A549 (cell line): ENCODE results near the gene ZSCAN5A. TPM values are rescaled to one million over a fixed set of nuclear protein-coding genes. Genes with fewer than 3 reads are reported as not detected.

Experiments
- ATAC-seq, 2 experiments: fragments of 200-7000 bp in 1 of 2; fragments of >200 bp in 1 of 2; cut with Nextera tagmentation in 1 of 2; cut with Tn5 transposase in 1 of 2; 3 replicates each; pipeline versions ENCODE4 v1.8.0 to v1.9.1; 2018 to 2020; ENCODE audit warnings: mild to moderate bottlenecking in 1 of 2, moderate library complexity in 1 of 2
- CTCF ChIA-PET: fragments of 300-600 bp; sonication (Branson Sonifier 250); formaldehyde crosslinking; extraction: SDS; loops from one replicate; lab custom pipeline; 2021; ENCODE audit warnings: antibody characterized with exemption, inconsistent platforms; lab: Yijun Ruan, JAX
- POLR2A ChIA-PET: fragments of 350-600 bp; formaldehyde crosslinking; extraction: SDS; loops from one replicate; lab custom pipeline; 2021; ENCODE audit warnings: antibody characterized with exemption, inconsistent platforms; lab: Yijun Ruan, JAX
- DNase-seq, 2 experiments: peaks; one replicate each; pipeline versions ENCODE4 v3.0.0 to v3.0.0-alpha.2; 2011 to 2016; ENCODE audit warnings: low read depth in 1 of 2, low spot score in 1 of 2
- FAIRE-seq: peaks from 2 replicates; lab custom pipeline; 2011; peaks lifted over from hg19 to GRCh38; lab: Jason Lieb, UNC
- H3K27ac ChIP-seq, 2 experiments: fragments of >200 bp; sonication (Bioruptor Twin); formaldehyde crosslinking; 3 replicates each; pipeline ENCODE4 v1.5.1; 2016 to 2017
- H3K4me1 ChIP-seq: fragments of >200 bp; sonication (Bioruptor Twin); formaldehyde crosslinking; 3 replicates; pipeline ENCODE4 v1.6.1; 2016
- H3K4me2 ChIP-seq: fragments of >200 bp; sonication (Bioruptor Twin); formaldehyde crosslinking; 3 replicates; pipeline ENCODE4 v1.6.1; 2016
- H3K4me3 ChIP-seq: fragments of >200 bp; sonication (Bioruptor Twin); formaldehyde crosslinking; 3 replicates; pipeline ENCODE4 v1.5.1; 2016
- H3K9me3 ChIP-seq: fragments of >200 bp; sonication (Bioruptor Twin); formaldehyde crosslinking; 3 replicates; pipeline ENCODE4 v1.6.1; 2016
- ATOH8 ChIP-seq: fragments of 250-450 bp; sonication (Bioruptor Pico); IDR thresholded peaks from 2 replicates; pipeline ENCODE4 v1.5.0; 2020; ENCODE audit warnings: low read depth, mild to moderate bottlenecking, moderate library complexity
- BHLHE40 ChIP-seq: IDR thresholded peaks from 2 replicates; pipeline ENCODE4 v1.6.1; 2012; ENCODE audit warnings: low read depth, low read length, inconsistent platforms
- CBX8 ChIP-seq: fragments of 200-600 bp; sonication (generic); IDR thresholded peaks from 2 replicates; pipeline ENCODE4 v1.6.1; 2016
- EHF ChIP-seq: fragments of 250-450 bp; sonication (Bioruptor Pico); IDR thresholded peaks from 2 replicates; pipeline ENCODE4 v1.5.0; 2020; ENCODE audit warnings: mild to moderate bottlenecking
- ELK1 ChIP-seq: fragments of 150-350 bp; IDR thresholded peaks from 2 replicates; pipeline ENCODE4 v1.6.1; 2014; ENCODE audit warnings: low read depth, mild to moderate bottlenecking, low read length
- FOSL2 ChIP-seq, 2 experiments: fragments of 450-650 bp in 1 of 2; fragments of >200 bp in 1 of 2; sonication (Bioruptor Twin) in 1 of 2; formaldehyde crosslinking; IDR thresholded peaks; 2 replicates each; pipeline versions ENCODE4 v1.5.0 to v1.6.1; 2016 to 2020; ENCODE audit warnings: mild to moderate bottlenecking in 1 of 2, moderate library complexity in 1 of 2
- FOXS1 ChIP-seq: fragments of 250-450 bp; sonication (Bioruptor Pico); IDR thresholded peaks from 2 replicates; pipeline ENCODE4 v1.5.0; 2020; ENCODE audit warnings: mild to moderate bottlenecking, moderate library complexity
- HEYL ChIP-seq: fragments of 250-450 bp; sonication (Bioruptor Pico); IDR thresholded peaks from 2 replicates; pipeline ENCODE4 v1.8.0; 2021; ENCODE audit warnings: mild to moderate bottlenecking, moderate library complexity
- HMGXB4 ChIP-seq: fragments of 250-450 bp; sonication (Bioruptor Pico); IDR thresholded peaks from 2 replicates; pipeline ENCODE4 v1.5.0; 2021; ENCODE audit warnings: mild to moderate bottlenecking, moderate library complexity, borderline replicate concordance
- HOXB13 ChIP-seq: fragments of 250-450 bp; sonication (Bioruptor Pico); IDR thresholded peaks from 2 replicates; pipeline ENCODE4 v1.5.0; 2020; ENCODE audit warnings: low read depth, mild to moderate bottlenecking, moderate library complexity
- JUN ChIP-seq, 2 experiments: fragments of >200 bp; sonication (Bioruptor Twin); formaldehyde crosslinking; IDR thresholded peaks; 2 replicates in 1 of 2; 3 replicates in 1 of 2; pipeline ENCODE4 v1.6.1; 2016 to 2017
- JUNB ChIP-seq: fragments of >200 bp; sonication (Bioruptor Twin); formaldehyde crosslinking; IDR thresholded peaks from 2 replicates; pipeline ENCODE4 v1.6.1; 2016
- KDM1A ChIP-seq: fragments of 200-600 bp; sonication (generic); IDR thresholded peaks from 2 replicates; pipeline ENCODE4 v1.6.1; 2016; ENCODE audit warnings: low read depth, mild to moderate bottlenecking
- MAFK ChIP-seq: fragments of 450-650 bp; IDR thresholded peaks from 2 replicates; pipeline ENCODE4 v1.6.1; 2014; ENCODE audit not compliant: partially characterized antibody
- NR3C1 ChIP-seq: fragments of >200 bp; sonication (Bioruptor Twin); formaldehyde crosslinking; IDR thresholded peaks from 3 replicates; pipeline ENCODE4 v1.6.1; 2017
- PBX3 ChIP-seq: IDR thresholded peaks from 2 replicates; pipeline ENCODE4 v1.6.1; 2012
- POLR2AphosphoS2 ChIP-seq: conservative IDR thresholded peaks from 2 replicates; pipeline ENCODE4 v1.6.1; 2012; ENCODE audit warnings: low read length, improper control_type of control experiment, inconsistent platforms
- RAD21 ChIP-seq, 2 experiments: fragments of >200 bp in 1 of 2; sonication (Bioruptor Twin) in 1 of 2; formaldehyde crosslinking in 1 of 2; IDR thresholded peaks in 1 of 2; conservative IDR thresholded peaks in 1 of 2; 2 replicates in 1 of 2; 3 replicates in 1 of 2; pipeline ENCODE4 v1.6.1; 2012 to 2018; ENCODE audit warnings: inconsistent platforms in 1 of 2
- RARB ChIP-seq: fragments of 250-450 bp; sonication (Bioruptor Pico); IDR thresholded peaks from 2 replicates; pipeline ENCODE4 v1.8.0; 2021; ENCODE audit warnings: mild to moderate bottlenecking, moderate library complexity
- USF2 ChIP-seq: fragments of 450-650 bp; IDR thresholded peaks from 2 replicates; pipeline ENCODE4 v1.6.1; 2014; ENCODE audit warnings: antibody characterized with exemption
- ZNF302 ChIP-seq: fragments of 250-450 bp; sonication (Bioruptor Pico); IDR thresholded peaks from 2 replicates; pipeline ENCODE4 v1.9.0; 2021; ENCODE audit warnings: inconsistent platforms, mild to moderate bottlenecking, moderate library complexity
- ZSCAN20 ChIP-seq: fragments of 250-450 bp; sonication (Bioruptor Pico); IDR thresholded peaks from 2 replicates; pipeline ENCODE4 v1.8.0; 2022; ENCODE audit warnings: mild to moderate bottlenecking, moderate library complexity
- WGBS: methylation state at CpG from one replicate; pipeline ENCODE4 v1.1.6; 2017; ENCODE audit errors: missing lambda C conversion rate; 5-methylcytosine and 5-hydroxymethylcytosine counted together
- polyA plus RNA-seq, 4 experiments: library from polyadenylated mRNA; depleted of rRNA in 3 of 4; stranded (reverse); fragments of >200 nt; fragmentation: RNase III in 1 of 4; extraction: RNeasy Plus Mini Kit Qiagen cat#74134 plus additional on column Dnase treatment in 1 of 4; gene quantifications; 2 replicates in 3 of 4; 3 replicates in 1 of 4; pipeline ENCODE4 v1.2.3, GENCODE V29; 2011 to 2017

ZSCAN5A gene
- polyA plus RNA-seq, 2 of the 4 experiments (the other 2 are of a cell fraction), result 10.8 to 13.3 TPM

- no peak for TF ChIP-seq ATOH8 (CRISPR knock-in tag)
- no peak for TF ChIP-seq HOXB13 (CRISPR knock-in tag)
- TF ChIP-seq EHF (CRISPR knock-in tag), result no peak
Measured at GRCh38 chr19:56299688-56300087, 15.0 kb downstream of the ZSCAN5A start (continued).

- TF ChIP-seq FOXS1, result no peak
- no peak for TF ChIP-seq PBX3
- ATAC-seq (no peak), DNase-seq (no peak), FAIRE-seq (no peak)
- H3K9me3 ChIP-seq, result 0 out of 3 replicates have a peak, but pooled peaks cover 2% of the 10 kb centered on the region
- ChIA-PET CTCF (interaction anchor here (0.6 kb wide), 1 partner anchor 98 kb away, joined by 3 read pairs; no protein-coding TSS in a partner anchor), POLR2A (no interaction called here)
- no peak overlapping the region for H3K4me2 ChIP-seq
- H3K4me1 ChIP-seq, result no peaks in the 10 kb centered on the region
- WGBS, result 83% methylated on average over 3 of the region's 3 CpGs
- H3K4me3 ChIP-seq, result no peak overlapping the region
- H3K27ac ChIP-seq, result no peak overlapping the region
Measured at GRCh38 chr19:56297010-56297409, 17.6 kb downstream of the ZSCAN5A start.

- ATAC-seq (no peak), FAIRE-seq (no peak), DNase-seq (no peak)
- H3K4me2 ChIP-seq, result no peak overlapping the region
- H3K27ac ChIP-seq, result no peak overlapping the region
- no peak overlapping the region for H3K4me3 ChIP-seq
- CTCF ChIA-PET, result interaction anchor here (0.6 to 1.5 kb wide), 2 partner anchors 24 to 96 kb away, joined by 3 to 4 read pairs; no protein-coding TSS in a partner anchor
- no peaks in the 10 kb centered on the region for H3K4me1 ChIP-seq
- H3K9me3 ChIP-seq, result 0 out of 3 replicates have a peak, but pooled peaks cover 2% of the 10 kb centered on the region
- 88% methylated on average over 22 of the region's 22 CpGs for WGBS
- POLR2A ChIA-PET, result no interaction called here
- no peak for TF ChIP-seq USF2
- no peak for TF ChIP-seq HMGXB4
- no peak for TF ChIP-seq CBX8
- no peak for TF ChIP-seq ATOH8 (CRISPR knock-in tag)
- TF ChIP-seq BHLHE40, result no peak
- no peak for TF ChIP-seq HEYL (CRISPR knock-in tag)
- TF ChIP-seq NR3C1, result no peak
- TF ChIP-seq FOSL2 (IDR thresholded peaks at IDR 0.05), result no peak
- no peak for TF ChIP-seq FOSL2 (CRISPR knock-in tag; IDR thresholded peaks at IDR 0.05)
- TF ChIP-seq RARB (CRISPR knock-in tag), result no peak
- TF ChIP-seq ELK1, result no peak
- no peak for TF ChIP-seq KDM1A
- TF ChIP-seq RAD21 (conservative IDR thresholded peaks at IDR 0.05 in 1 of 2, IDR thresholded peaks at IDR 0.05 in 1 of 2), result no peak
- TF ChIP-seq MAFK, result no peak
- no peak for TF ChIP-seq ZNF302 (CRISPR knock-in tag)
- TF ChIP-seq HOXB13 (CRISPR knock-in tag), result no peak
- TF ChIP-seq JUNB, result no peak
- TF ChIP-seq ZSCAN20 (CRISPR knock-in tag), result no peak
- TF ChIP-seq POLR2AphosphoS2, result no peak
- no peak for TF ChIP-seq JUN (IDR thresholded peaks at IDR 0.05)
Measured at GRCh38 chr19:56295531-56296455, 18.8 kb downstream of the ZSCAN5A start.
